ENCODE measurements around the gene WDR1. TPM values are rescaled to one million over a fixed set of nuclear protein-coding genes. Genes with fewer than 3 reads are reported as not detected.

Gene WDR1
- total RNA-seq, 1 donor from 2014 or later = 370 TPM

DNA sequence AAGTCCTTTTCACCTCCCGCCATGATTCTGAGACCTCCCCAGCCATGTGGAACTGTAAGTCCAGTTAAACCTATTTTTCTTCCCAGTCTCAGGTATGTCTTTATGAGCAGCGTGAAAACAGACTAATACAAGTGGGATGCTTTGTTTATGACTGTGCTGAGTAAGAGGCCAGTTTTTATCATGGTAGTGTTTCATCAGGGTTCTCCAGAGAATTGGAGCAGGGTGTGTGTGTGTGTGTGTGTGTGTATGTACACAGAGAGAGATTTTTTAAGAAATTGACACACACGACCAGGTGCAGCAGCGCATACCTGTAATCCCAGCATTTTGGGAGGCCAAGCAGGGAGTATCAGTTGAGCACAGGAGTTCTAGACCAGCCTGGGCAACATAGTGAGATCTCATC is 60.7 kb downstream of the WDR1 start:
- TF ChIP-seq, protein P1, sequence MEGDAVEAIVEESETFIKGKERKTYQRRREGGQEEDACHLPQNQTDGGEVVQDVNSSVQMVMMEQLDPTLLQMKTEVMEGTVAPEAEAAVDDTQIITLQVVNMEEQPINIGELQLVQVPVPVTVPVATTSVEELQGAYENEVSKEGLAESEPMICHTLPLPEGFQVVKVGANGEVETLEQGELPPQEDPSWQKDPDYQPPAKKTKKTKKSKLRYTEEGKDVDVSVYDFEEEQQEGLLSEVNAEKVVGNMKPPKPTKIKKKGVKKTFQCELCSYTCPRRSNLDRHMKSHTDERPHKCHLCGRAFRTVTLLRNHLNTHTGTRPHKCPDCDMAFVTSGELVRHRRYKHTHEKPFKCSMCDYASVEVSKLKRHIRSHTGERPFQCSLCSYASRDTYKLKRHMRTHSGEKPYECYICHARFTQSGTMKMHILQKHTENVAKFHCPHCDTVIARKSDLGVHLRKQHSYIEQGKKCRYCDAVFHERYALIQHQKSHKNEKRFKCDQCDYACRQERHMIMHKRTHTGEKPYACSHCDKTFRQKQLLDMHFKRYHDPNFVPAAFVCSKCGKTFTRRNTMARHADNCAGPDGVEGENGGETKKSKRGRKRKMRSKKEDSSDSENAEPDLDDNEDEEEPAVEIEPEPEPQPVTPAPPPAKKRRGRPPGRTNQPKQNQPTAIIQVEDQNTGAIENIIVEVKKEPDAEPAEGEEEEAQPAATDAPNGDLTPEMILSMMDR (IDR thresholded peaks at IDR 0.05; ENCODE audit: insufficient read depth, low read length, poor library complexity, severe bottlenecking) = no peak
- Histone ChIP-seq H3K4me3 (ENCODE audit: low read depth, low read length) (no peak overlapping the region), H3K27me3 (ENCODE audit: control insufficient read depth, insufficient read depth, low read length) (no peaks in the 10 kb centered on the region), H3K36me3 (ENCODE audit: control insufficient read depth, insufficient read depth, low read length) (no peaks in the 10 kb centered on the region)
- no peak for DNase-seq (ENCODE audit: low read depth)

DNA sequence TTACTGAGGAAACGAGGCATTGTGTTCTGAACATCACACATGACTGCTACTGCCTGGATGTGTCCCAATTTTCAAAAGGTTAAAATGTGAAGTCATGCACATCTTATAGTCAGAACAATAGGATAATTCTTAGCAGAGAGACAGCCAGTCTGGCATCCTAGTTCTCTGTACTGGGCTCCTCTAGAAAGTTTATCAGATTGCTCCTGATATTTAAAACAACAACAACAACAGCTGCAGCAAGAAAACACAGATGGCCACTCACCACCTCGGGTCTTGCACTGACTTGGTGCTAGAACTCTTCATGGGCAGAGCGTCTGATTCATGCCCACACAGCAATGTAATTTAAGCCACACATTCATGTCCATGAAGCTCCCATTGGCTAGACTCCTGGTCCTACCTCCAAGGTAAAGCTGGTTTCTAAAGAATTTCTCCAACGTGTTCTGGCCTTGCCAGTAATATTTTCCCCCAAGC is 62.0 kb downstream of the WDR1 start:
- no peak overlapping the region for H3K4me3 ChIP-seq (ENCODE audit: low read depth, low read length)
- DNase-seq (ENCODE audit: low read depth) = no peak
- H3K36me3 ChIP-seq (ENCODE audit: control insufficient read depth, insufficient read depth, low read length) = no peaks in the 10 kb centered on the region
- TF ChIP-seq, protein P1 (IDR thresholded peaks at IDR 0.05; ENCODE audit: insufficient read depth, low read length, poor library complexity, severe bottlenecking) = no peak
- H3K27me3 ChIP-seq (ENCODE audit: control insufficient read depth, insufficient read depth, low read length) = no peaks in the 10 kb centered on the region

DNA sequence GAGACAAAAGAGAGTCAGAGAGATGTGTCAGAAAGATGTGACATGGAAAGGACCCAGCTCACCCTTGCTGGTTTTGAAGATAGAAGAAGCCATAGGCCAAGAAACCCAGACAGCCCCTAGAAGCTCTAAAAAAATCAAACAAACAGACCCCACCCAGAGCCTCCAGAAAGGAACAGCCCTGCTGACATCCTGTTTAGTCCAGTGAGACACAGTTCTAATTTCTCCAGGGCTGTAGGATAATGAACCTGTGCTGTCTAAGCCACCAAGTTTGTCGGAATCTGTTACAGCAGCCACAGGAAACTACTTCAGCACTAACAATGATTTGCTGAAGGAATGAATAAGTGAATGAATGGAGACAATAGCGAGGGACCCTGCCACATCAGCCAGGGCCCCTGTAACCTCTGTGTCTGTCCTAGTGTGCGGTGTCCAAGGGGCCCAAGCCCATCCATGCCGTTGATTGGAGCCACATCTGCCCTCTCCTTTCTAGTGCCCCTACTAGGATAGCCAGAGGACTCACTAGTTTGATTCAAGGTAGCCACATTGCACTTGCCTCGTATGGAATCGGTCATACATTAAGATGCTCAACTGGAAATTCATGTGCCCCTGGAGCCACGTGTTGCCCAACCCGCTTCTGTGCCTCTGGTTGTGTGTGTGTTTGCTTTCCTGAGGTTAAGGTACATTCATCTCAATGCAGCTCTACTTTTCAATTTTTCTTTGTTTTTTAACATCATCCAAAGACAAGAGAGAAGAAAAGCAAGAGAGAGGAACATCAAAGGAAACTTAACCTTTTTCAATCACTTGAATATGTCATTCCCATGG is 62.8 kb downstream of the WDR1 start:
- H3K36me3 ChIP-seq (ENCODE audit: control insufficient read depth, insufficient read depth, low read length) = no peaks in the 10 kb centered on the region
- TF ChIP-seq, protein P1 (IDR thresholded peaks at IDR 0.05; ENCODE audit: insufficient read depth, low read length, poor library complexity, severe bottlenecking) = no peak
- H3K27me3 ChIP-seq (ENCODE audit: control insufficient read depth, insufficient read depth, low read length) = no peaks in the 10 kb centered on the region
- no peak overlapping the region for H3K4me3 ChIP-seq (ENCODE audit: low read depth, low read length)
- DNase-seq (ENCODE audit: low read depth) = no peak

DNA sequence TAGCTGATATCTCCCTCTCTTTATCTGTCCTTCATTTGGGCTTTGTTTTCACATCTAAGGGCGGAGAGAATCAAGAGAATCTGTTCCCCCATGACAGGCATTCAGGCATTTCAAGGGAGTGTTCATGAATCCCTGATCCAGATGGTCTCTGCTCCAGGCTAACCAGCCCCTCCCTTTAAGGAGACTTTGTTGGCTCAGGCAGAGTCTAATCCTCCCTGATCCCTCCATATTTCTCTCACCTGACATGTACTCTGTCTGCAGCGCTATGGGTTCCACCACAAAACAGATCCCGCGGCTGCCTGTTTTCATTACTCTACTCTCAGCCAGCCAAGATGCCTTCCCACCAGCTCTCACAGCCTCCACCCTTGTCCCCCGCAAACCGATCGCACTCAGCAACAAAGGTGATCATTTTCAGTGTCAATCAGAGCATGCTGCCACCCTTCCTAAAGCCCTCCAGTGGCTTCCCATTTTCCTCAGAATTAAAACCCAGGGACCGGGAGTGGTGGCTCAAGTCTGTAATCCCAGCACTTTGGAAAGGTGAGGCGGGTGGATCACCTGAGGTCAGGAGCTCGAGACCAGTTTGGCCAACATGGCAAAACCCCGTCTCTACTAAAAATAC is 65.0 kb downstream of the WDR1 start:
- Histone ChIP-seq H3K36me3 (ENCODE audit: control insufficient read depth, insufficient read depth, low read length) (no peaks in the 10 kb centered on the region), H3K27me3 (ENCODE audit: control insufficient read depth, insufficient read depth, low read length) (no peaks in the 10 kb centered on the region), H3K4me3 (ENCODE audit: low read depth, low read length) (no peak overlapping the region)
- TF ChIP-seq, protein P1 (IDR thresholded peaks at IDR 0.05; ENCODE audit: insufficient read depth, low read length, poor library complexity, severe bottlenecking) = no peak
- DNase-seq (ENCODE audit: low read depth) = no peak

DNA sequence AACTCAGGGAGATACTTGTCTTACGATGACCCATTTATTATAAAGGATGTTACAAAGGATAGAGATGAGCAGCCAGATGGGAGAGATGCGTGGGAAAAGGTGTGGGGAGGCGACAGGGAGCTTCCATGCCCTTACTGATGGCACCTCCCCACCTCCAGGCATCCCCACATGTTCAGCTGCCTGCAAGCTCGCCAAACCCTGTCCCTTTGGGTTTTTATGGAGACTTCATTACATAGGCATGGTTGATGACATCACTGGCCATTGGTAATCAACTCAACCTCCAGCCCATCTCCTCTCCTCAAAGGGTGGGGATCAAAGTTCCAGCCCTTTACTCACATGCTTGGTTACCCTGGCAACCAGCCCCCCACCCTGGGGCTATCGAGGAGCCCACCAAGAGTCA is 65.9 kb downstream of the WDR1 start:
- Histone ChIP-seq H3K27me3 (ENCODE audit: control insufficient read depth, insufficient read depth, low read length) (no peaks in the 10 kb centered on the region), H3K36me3 (ENCODE audit: control insufficient read depth, insufficient read depth, low read length) (no peaks in the 10 kb centered on the region), H3K4me3 (ENCODE audit: low read depth, low read length) (no peak overlapping the region)
- no peak for DNase-seq (ENCODE audit: low read depth)
- TF ChIP-seq, protein P1 (IDR thresholded peaks at IDR 0.05; ENCODE audit: insufficient read depth, low read length, poor library complexity, severe bottlenecking) = no peak

All from kidney epithelial cell (primary cell).